ENCODE results near the gene INA. TPM values are rescaled to one million over a fixed set of nuclear protein-coding genes. Genes with fewer than 3 reads are reported as not detected.
A peak's percentile ranks its signal among the peaks of the same experiment; 100 is the strongest.

INA gene
- 0.76 TPM for polyA plus RNA-seq (2012; ENCODE audit: low read depth, missing spikeins)

- FAIRE-seq = peak; percentile 73
- peak; percentile 69 for DNase-seq (ENCODE audit: insufficient read length, low spot score)
These were observed at the start of gene INA for GRCh38 chr10:103276896-103277712. TSS of gene INA (plus strand) at chr10:103277138. CDS start at chr10:103277212, 74 bp downstream.

GRCh38 chr10:103227416-103227815, 49.5 kb upstream of the INA start:
- FAIRE-seq = no peak
- DNase-seq (ENCODE audit: insufficient read length, low spot score) = no peak
- no peak for TF ChIP-seq POLR2A (IDR thresholded peaks at IDR 0.05; ENCODE audit: low read depth, low read length)
- no peak for TF ChIP-seq SPI1 (IDR thresholded peaks at IDR 0.05; ENCODE audit: low read depth, low read length)
- no peak for TF ChIP-seq POU2F2 (IDR thresholded peaks at IDR 0.05; ENCODE audit: low read depth, low read length)
- no peak for TF ChIP-seq POLR2AphosphoS5 (IDR thresholded peaks at IDR 0.05; ENCODE audit: low read depth, low read length)
- no peak for TF ChIP-seq PAX5 (IDR thresholded peaks at IDR 0.05; ENCODE audit: insufficient read depth, low read length, severe bottlenecking)
- no peak for TF ChIP-seq TAF1 (IDR thresholded peaks at IDR 0.05; ENCODE audit: low read depth, low read length)

More at GRCh38 chr10:103276896-103277712, at the start of gene INA:
- TF ChIP-seq SPI1 (IDR thresholded peaks at IDR 0.05; ENCODE audit: low read depth, low read length) = no peak
- TF ChIP-seq POLR2A (IDR thresholded peaks at IDR 0.05; ENCODE audit: low read depth, low read length) = no peak
- no peak for TF ChIP-seq PAX5 (IDR thresholded peaks at IDR 0.05; ENCODE audit: insufficient read depth, low read length, severe bottlenecking)
- no peak for TF ChIP-seq POLR2AphosphoS5 (IDR thresholded peaks at IDR 0.05; ENCODE audit: low read depth, low read length)
- no peak for TF ChIP-seq TAF1 (IDR thresholded peaks at IDR 0.05; ENCODE audit: low read depth, low read length)
- TF ChIP-seq POU2F2 (IDR thresholded peaks at IDR 0.05; ENCODE audit: low read depth, low read length) = no peak

- no peak for TF ChIP-seq POLR2A (IDR thresholded peaks at IDR 0.05; ENCODE audit: low read depth, low read length)
- TF ChIP-seq SPI1 (IDR thresholded peaks at IDR 0.05; ENCODE audit: low read depth, low read length) = no peak
- TF ChIP-seq POU2F2 (IDR thresholded peaks at IDR 0.05; ENCODE audit: low read depth, low read length) = no peak
- no peak for TF ChIP-seq PAX5 (IDR thresholded peaks at IDR 0.05; ENCODE audit: insufficient read depth, low read length, severe bottlenecking)
- no peak for TF ChIP-seq POLR2AphosphoS5 (IDR thresholded peaks at IDR 0.05; ENCODE audit: low read depth, low read length)
- TF ChIP-seq TAF1 (IDR thresholded peaks at IDR 0.05; ENCODE audit: low read depth, low read length) = no peak
- FAIRE-seq (no peak), DNase-seq (ENCODE audit: insufficient read length, low spot score) (no peak)
These were observed 45.8 kb upstream of the INA start for GRCh38 chr10:103231047-103231551.

- FAIRE-seq (no peak), DNase-seq (ENCODE audit: insufficient read length, low spot score) (no peak)
- TF ChIP-seq POU2F2 (IDR thresholded peaks at IDR 0.05; ENCODE audit: low read depth, low read length) (no peak), POLR2A (IDR thresholded peaks at IDR 0.05; ENCODE audit: low read depth, low read length) (no peak), POLR2AphosphoS5 (IDR thresholded peaks at IDR 0.05; ENCODE audit: low read depth, low read length) (no peak), SPI1 (IDR thresholded peaks at IDR 0.05; ENCODE audit: low read depth, low read length) (no peak), PAX5 (IDR thresholded peaks at IDR 0.05; ENCODE audit: insufficient read depth, low read length, severe bottlenecking) (no peak), TAF1 (IDR thresholded peaks at IDR 0.05; ENCODE audit: low read depth, low read length) (no peak)
These were observed 44.7 kb upstream of the INA start for GRCh38 chr10:103232131-103232673.

- DNase-seq (ENCODE audit: insufficient read length, low spot score) = no peak
- no peak for FAIRE-seq
These were observed 44.0 kb upstream of the INA start for GRCh38 chr10:103232772-103233488.

GRCh38 chr10:103235775-103236174, 41.2 kb upstream of the INA start:
- FAIRE-seq (no peak), DNase-seq (ENCODE audit: insufficient read length, low spot score) (no peak)
- TF ChIP-seq TAF1 (IDR thresholded peaks at IDR 0.05; ENCODE audit: low read depth, low read length) = no peak
- no peak for TF ChIP-seq POLR2AphosphoS5 (IDR thresholded peaks at IDR 0.05; ENCODE audit: low read depth, low read length)
- TF ChIP-seq SPI1 (IDR thresholded peaks at IDR 0.05; ENCODE audit: low read depth, low read length) = no peak

More at GRCh38 chr10:103232772-103233488, 44.0 kb upstream of the INA start:
- TF ChIP-seq POLR2A (IDR thresholded peaks at IDR 0.05; ENCODE audit: low read depth, low read length) (no peak), TAF1 (IDR thresholded peaks at IDR 0.05; ENCODE audit: low read depth, low read length) (no peak), POU2F2 (IDR thresholded peaks at IDR 0.05; ENCODE audit: low read depth, low read length) (no peak)

- no peak for FAIRE-seq
- TF ChIP-seq TAF1 (IDR thresholded peaks at IDR 0.05; ENCODE audit: low read depth, low read length) (no peak), POU2F2 (IDR thresholded peaks at IDR 0.05; ENCODE audit: low read depth, low read length) (no peak), SPI1 (IDR thresholded peaks at IDR 0.05; ENCODE audit: low read depth, low read length) (no peak), PAX5 (IDR thresholded peaks at IDR 0.05; ENCODE audit: insufficient read depth, low read length, severe bottlenecking) (no peak), POLR2A (IDR thresholded peaks at IDR 0.05; ENCODE audit: low read depth, low read length) (no peak), POLR2AphosphoS5 (IDR thresholded peaks at IDR 0.05; ENCODE audit: low read depth, low read length) (no peak)
- DNase-seq (ENCODE audit: insufficient read length, low spot score) = no peak
These were observed 38.3 kb upstream of the INA start for GRCh38 chr10:103238506-103239252.

- DNase-seq (ENCODE audit: insufficient read length, low spot score) = no peak
- FAIRE-seq = no peak
- TF ChIP-seq SPI1 (IDR thresholded peaks at IDR 0.05; ENCODE audit: low read depth, low read length) (no peak), PAX5 (IDR thresholded peaks at IDR 0.05; ENCODE audit: insufficient read depth, low read length, severe bottlenecking) (no peak), POLR2A (IDR thresholded peaks at IDR 0.05; ENCODE audit: low read depth, low read length) (no peak), TAF1 (IDR thresholded peaks at IDR 0.05; ENCODE audit: low read depth, low read length) (no peak), POLR2AphosphoS5 (IDR thresholded peaks at IDR 0.05; ENCODE audit: low read depth, low read length) (no peak), POU2F2 (IDR thresholded peaks at IDR 0.05; ENCODE audit: low read depth, low read length) (no peak)
These were observed 35.5 kb upstream of the INA start for GRCh38 chr10:103241262-103242011.

Measured in GM12891 (cell line).